Lower leg skin (tissue), 4 donors: ENCODE results near the gene ACER3. TPM values are rescaled to one million over a fixed set of nuclear protein-coding genes. Genes with fewer than 3 reads are reported as not detected.

Experiments used
- DNase-seq, 2 donors: peaks; one replicate each; pipeline ENCODE4 v3.0.0-alpha.2; 2019; ENCODE audit warnings: low spot score in 2 of 2
- H3K4me3 ChIP-seq: fragments of 200-600 bp; sonication (generic); 2 replicates; pipeline ENCODE4 v1.5.1; 2017; ENCODE audit warnings: mild to moderate bottlenecking, low read depth; ENCODE audit not compliant: poor library complexity, severe bottlenecking
- CTCF ChIP-seq, 3 donors: fragments of 450-650 bp; IDR thresholded peaks; one replicate each; pipeline ENCODE4 v1.5.1; 2016; ENCODE audit warnings: antibody characterized with exemption in 3 of 3, mild to moderate bottlenecking in 3 of 3, moderate library complexity in 2 of 3
- POLR2A ChIP-seq, 2 donors: fragments of 450-650 bp; IDR thresholded peaks; one replicate each; pipeline ENCODE4 v1.6.1; 2016 to 2017; ENCODE audit warnings: antibody characterized with exemption in 2 of 2, mild to moderate bottlenecking in 1 of 2, moderate library complexity in 1 of 2
- WGBS, 2 donors: methylation state at CpG; one replicate each; pipeline ENCODE4 v1.1.5; 2018; 5-methylcytosine and 5-hydroxymethylcytosine counted together
- intact Hi-C: fragments of 100-400 bp; cut with DNase I; formaldehyde crosslinking; loops from one replicate; pipeline ENCODE4 v1.15.0; 2023; ENCODE audit warnings: low total_unique reads
- total RNA-seq, 4 donors: library from RNA; depleted of rRNA; stranded (reverse); fragments of >200 nt; gene quantifications; one replicate each; pipeline ENCODE4 v1.1.0, GENCODE V29; 2016

ACER3 gene
- total RNA-seq, 4 donors from 2014 or later, result 3.5 to 5.9 (median 5.1) TPM

- intact Hi-C loops, result no loop called here
- no peak for DNase-seq
- WGBS, 2 donors, result 87 to 89% methylated on average over 1 of the region's 1 CpG
- H3K4me3 ChIP-seq, result no peak overlapping the region
- TF ChIP-seq CTCF (IDR thresholded peaks at IDR 0.05) (no peak), POLR2A (IDR thresholded peaks at IDR 0.05) (no peak)
Observed at GRCh38 chr11:76888989-76889388, 28.3 kb downstream of the ACER3 start.

GRCh38 chr11:76889411-76889975 is 28.8 kb downstream of the ACER3 start:
- no peak for TF ChIP-seq CTCF (IDR thresholded peaks at IDR 0.05)
- TF ChIP-seq POLR2A (IDR thresholded peaks at IDR 0.05), result no peak
- no peak for DNase-seq
- H3K4me3 ChIP-seq, result no peak overlapping the region
- WGBS, 2 donors, result 58 to 97% methylated on average over 1 of the region's 1 CpG
- intact Hi-C loops, result no loop called here

- WGBS, 2 donors, result 92 to 93% methylated on average over 3 of the region's 3 CpGs
- H3K4me3 ChIP-seq, result no peak overlapping the region
- intact Hi-C loops, result no loop called here
- TF ChIP-seq POLR2A (IDR thresholded peaks at IDR 0.05) (no peak), CTCF (IDR thresholded peaks at IDR 0.05) (no peak)
- DNase-seq, result no peak
Observed at GRCh38 chr11:76890329-76890728, 29.6 kb downstream of the ACER3 start.

- intact Hi-C loops, result no loop called here
- DNase-seq, result no peak
- H3K4me3 ChIP-seq, result no peak overlapping the region
- no peak for TF ChIP-seq POLR2A (IDR thresholded peaks at IDR 0.05)
- TF ChIP-seq CTCF (IDR thresholded peaks at IDR 0.05), result no peak
Observed at GRCh38 chr11:76891285-76891684, 30.6 kb downstream of the ACER3 start.

- no peak overlapping the region for H3K4me3 ChIP-seq
- intact Hi-C loops, result no loop called here
- 57 to 58% methylated on average over 2 of the region's 2 CpGs for WGBS, 2 donors
- DNase-seq, result no peak
- no peak for TF ChIP-seq CTCF (IDR thresholded peaks at IDR 0.05)
- TF ChIP-seq POLR2A (IDR thresholded peaks at IDR 0.05), result no peak
Observed at GRCh38 chr11:76891793-76892192, 31.1 kb downstream of the ACER3 start.

GRCh38 chr11:76892306-76892705 is 31.6 kb downstream of the ACER3 start:
- H3K4me3 ChIP-seq, result no peak overlapping the region
- no peak for DNase-seq
- TF ChIP-seq CTCF (IDR thresholded peaks at IDR 0.05), result no peak
- no peak for TF ChIP-seq POLR2A (IDR thresholded peaks at IDR 0.05)
- 69 to 76% methylated on average over 1 of the region's 1 CpG for WGBS, 2 donors
- intact Hi-C loops, result no loop called here
